Stimulated activated CD8-positive, alpha-beta memory T cell treated with anti-CD3 and anti-CD28 coated beads, Interleukin-15, amount 100 ng/mL, for 4 hours (primary cell): ENCODE results near the gene KLHL1.

ENCODE experiments used
- DNase-seq, 2 donors: peaks; one replicate each; pipeline ENCODE4 v3.0.0-alpha.2; 2020; ENCODE audit warnings: low read depth in 2 of 2

The KLHL1 gene

GRCh38 chr13:69683921-69684686 lies 424.1 kb downstream of the KLHL1 start:
- DNase-seq: no peak

GRCh38 chr13:69681722-69682121 lies 426.5 kb downstream of the KLHL1 start:
- no peak for DNase-seq

DNA sequence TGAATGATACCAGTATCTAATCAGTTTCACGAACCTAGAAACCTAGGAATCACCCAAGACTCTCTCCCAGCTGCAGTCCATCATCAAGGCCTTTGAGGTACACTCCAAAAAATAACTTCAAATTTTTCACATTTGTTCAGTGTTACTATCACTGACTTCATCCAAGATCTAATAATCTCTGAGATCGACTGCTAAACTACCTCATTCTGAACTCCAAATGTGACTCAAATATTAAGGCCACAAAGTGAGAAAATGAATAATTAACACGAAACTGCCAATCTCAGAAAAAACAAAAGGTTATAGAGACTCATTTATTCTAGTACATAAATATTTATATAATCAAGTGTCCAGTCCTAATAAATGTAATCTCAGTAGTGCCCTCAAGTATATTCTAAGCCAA lies 430.9 kb downstream of the KLHL1 start:
- DNase-seq: no peak

DNA sequence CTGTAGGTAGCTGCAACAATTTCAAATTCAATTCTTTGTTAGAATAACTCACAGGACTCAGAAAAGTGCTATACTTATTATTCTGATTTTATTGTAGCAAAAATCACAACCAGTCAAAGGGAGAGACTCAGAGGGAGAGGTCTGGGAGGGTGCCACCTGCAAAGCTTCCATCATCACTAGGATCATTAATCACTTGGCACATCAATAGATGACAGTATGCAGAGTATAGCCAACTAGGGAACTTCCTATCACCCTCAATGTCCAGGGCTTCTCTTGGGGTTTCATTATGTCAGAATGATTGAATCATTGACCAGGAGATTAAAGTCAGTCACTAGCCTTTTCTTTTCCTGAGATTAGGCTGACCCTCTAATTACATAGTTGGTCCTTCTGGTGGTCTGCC lies 432.0 kb downstream of the KLHL1 start:
- DNase-seq: no peak

- DNase-seq: no peak
These were observed 448.1 kb downstream of the KLHL1 start for GRCh38 chr13:69660155-69660554.

DNA sequence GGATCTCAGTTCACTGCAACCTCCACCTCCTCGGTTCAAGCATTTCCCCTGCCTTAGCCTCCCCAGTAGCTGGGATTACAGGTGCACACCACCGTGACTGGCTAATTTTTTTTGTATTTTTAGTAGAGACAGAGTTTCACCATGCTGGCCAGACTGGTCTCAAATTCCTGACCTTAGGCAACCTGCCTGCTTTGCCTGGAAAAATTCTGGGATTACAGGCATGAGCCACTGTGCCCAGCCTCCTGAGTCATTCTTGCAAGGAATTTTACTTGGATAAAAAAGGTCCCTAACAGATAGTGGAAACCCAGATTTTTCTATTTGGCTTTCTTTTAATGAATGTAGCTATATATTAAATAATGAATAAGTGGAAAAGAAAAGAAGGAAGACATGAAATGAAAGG lies 450.6 kb downstream of the KLHL1 start:
- DNase-seq: no peak

DNA sequence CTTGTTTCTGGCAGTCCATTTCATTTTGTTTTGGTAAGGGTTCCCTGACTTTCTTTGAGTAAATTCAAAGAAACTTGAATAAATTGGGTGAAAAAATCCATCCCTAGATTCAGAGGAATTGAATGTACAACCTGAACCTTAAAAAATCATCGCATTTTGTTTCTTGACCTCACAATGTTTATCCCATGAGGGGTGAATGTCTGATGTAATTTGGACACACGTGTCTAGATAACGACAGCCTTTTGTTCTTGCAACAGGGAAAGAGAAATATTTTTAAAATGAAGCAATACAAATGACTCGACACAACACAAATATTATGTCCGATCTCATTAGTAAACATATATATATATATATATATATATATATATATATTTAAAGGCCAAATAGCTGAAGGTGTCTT lies 453.9 kb downstream of the KLHL1 start:
- DNase-seq: no peak
